Subcutaneous abdominal adipose tissue (tissue), 5 donors: ENCODE results near the gene CACNA1B.
"Not testable (repeated sequence)": the region's sequence is repeated elsewhere in the genome, so short reads cannot be mapped to it uniquely, and the experiment has no call there.

Experiments
- H3K27ac ChIP-seq: one replicate; pipeline ENCODE4 v1.7.0; 2013; ENCODE audit warnings: low read depth, mild to moderate bottlenecking, inconsistent platforms, low read length, moderate library complexity
- H3K27me3 ChIP-seq, 5 donors: one replicate each; pipeline ENCODE4 v1.7.0; 2013; ENCODE audit warnings: low read length in 5 of 5, inconsistent platforms in 1 of 5; ENCODE audit not compliant: control insufficient read depth in 5 of 5, insufficient read depth in 4 of 5
- H3K36me3 ChIP-seq, 5 donors: one replicate each; pipeline ENCODE4 v1.7.0; 2013; ENCODE audit warnings: low read length in 5 of 5; ENCODE audit not compliant: control insufficient read depth in 5 of 5, insufficient read depth in 5 of 5
- H3K4me1 ChIP-seq, 5 donors: one replicate each; pipeline ENCODE4 v1.7.0; 2013; ENCODE audit warnings: low read length in 5 of 5, mild to moderate bottlenecking in 3 of 5, moderate library complexity in 1 of 5; ENCODE audit not compliant: control insufficient read depth in 5 of 5, insufficient read depth in 5 of 5
- H3K4me3 ChIP-seq, 5 donors: one replicate each; pipeline ENCODE4 v1.7.0; 2013; ENCODE audit warnings: low read length in 5 of 5, low read depth in 1 of 5
- H3K9ac ChIP-seq, 5 donors: one replicate each; pipeline ENCODE4 v1.7.0; 2013; ENCODE audit warnings: low read length in 5 of 5, mild to moderate bottlenecking in 4 of 5, moderate library complexity in 3 of 5
- H3K9me3 ChIP-seq, 5 donors: one replicate each; pipeline ENCODE4 v1.7.0; 2013; ENCODE audit warnings: low read length in 5 of 5; ENCODE audit not compliant: control insufficient read depth in 5 of 5
- donor health status: healthy.
- donor health status: healthy.
- donor health status: healthy.
- donor health status: healthy.
- donor health status: healthy.

Gene CACNA1B

DNA sequence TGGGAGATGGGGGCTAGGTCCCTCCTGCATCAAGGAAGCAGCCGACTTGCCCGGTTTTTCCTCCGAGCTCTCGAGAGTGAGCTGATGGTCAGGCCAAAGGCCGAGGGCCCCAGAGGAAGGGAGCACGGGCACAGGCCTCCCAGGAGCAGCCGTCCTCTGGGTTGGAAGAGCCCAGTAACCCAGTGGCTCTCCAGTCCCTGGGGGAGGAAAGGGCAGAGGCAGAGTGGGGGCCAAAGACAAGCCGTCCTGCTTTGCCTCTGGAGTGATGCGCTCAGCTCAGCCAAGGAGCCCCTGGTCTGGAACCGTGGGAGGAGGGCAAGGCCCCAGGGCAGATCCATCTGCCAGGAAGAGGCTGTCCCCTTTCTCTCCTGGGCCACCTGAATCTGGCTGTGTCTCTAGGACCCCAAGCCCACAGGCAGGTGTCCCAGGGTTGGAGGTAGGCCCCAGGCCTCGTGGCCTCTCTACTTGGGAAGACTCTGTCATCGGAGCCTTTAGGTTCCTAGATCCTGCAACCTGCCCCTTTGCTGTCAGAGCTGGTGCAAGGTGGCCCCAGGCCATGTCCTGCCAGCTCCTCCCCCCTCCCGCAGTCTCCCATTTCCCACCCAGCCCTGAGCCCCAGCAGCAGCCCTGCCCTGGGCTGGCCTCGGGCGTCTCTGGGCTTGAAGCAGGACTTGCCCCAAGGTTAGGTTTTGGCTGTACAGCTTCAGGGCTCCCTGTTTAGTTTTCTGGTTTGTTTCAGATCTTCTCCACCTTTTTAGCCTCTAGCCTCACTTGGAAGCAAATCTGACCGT is 224.1 kb downstream of the CACNA1B start:
- H3K27ac ChIP-seq = no peak overlapping the region
- peaks cover 0 to 3% (median 0%) of the 10 kb centered on the region in 5 donors for H3K9me3 ChIP-seq
- H3K36me3 ChIP-seq = no peaks in the 10 kb centered on the region
- no peaks in the 10 kb centered on the region for H3K4me1 ChIP-seq
- peaks cover 3 to 17% (median 13%) of the 10 kb centered on the region in 5 donors for H3K27me3 ChIP-seq
- H3K4me3 ChIP-seq = no peak overlapping the region
- no peak overlapping the region for H3K9ac ChIP-seq

DNA sequence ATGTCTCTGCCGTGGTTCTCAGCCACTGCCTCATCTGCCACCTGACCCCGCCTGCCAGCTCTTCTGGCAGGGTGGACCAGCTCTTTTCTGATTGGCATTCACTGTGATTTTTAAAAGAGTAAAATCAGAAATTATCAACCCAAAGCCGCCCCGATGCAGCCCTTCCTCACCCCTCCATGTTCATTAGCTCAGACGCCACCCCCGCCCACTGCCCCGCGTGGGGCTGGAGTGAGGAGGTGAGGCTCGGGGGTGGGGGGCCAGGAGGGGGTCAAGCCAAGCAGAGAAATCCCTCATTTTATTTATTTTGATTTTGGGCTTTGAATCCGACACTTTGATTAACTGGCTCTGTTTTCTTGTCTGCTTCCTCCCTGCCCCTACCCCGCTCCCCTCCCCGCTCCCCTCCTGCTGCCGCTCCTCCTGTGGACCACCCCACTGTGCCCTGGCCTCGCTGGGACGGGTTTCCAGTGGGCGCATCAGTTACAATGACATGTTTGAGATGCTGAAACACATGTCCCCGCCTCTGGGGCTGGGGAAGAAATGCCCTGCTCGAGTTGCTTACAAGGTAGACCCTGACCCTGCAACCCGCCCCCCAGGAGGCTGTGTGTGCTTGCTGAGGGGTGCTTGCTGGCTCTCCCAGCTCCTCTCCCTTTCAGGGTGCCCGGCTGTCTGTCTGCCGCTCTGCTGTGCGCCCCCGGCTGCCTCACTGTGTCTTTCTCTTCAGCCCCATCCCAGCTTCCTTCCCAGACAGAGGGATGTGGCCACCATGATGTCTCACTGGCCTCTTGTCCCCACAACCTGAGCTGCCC is 224.9 kb downstream of the CACNA1B start:
- H3K36me3 ChIP-seq = no peaks in the 10 kb centered on the region
- H3K4me1 ChIP-seq = no peaks in the 10 kb centered on the region
- H3K27ac ChIP-seq = no peak overlapping the region
- H3K27me3 ChIP-seq = peaks cover 3 to 17% (median 13%) of the 10 kb centered on the region in 5 donors
- no peak overlapping the region for H3K4me3 ChIP-seq
- no peak overlapping the region for H3K9ac ChIP-seq
- H3K9me3 ChIP-seq = peaks cover 0 to 3% (median 0%) of the 10 kb centered on the region in 5 donors

DNA sequence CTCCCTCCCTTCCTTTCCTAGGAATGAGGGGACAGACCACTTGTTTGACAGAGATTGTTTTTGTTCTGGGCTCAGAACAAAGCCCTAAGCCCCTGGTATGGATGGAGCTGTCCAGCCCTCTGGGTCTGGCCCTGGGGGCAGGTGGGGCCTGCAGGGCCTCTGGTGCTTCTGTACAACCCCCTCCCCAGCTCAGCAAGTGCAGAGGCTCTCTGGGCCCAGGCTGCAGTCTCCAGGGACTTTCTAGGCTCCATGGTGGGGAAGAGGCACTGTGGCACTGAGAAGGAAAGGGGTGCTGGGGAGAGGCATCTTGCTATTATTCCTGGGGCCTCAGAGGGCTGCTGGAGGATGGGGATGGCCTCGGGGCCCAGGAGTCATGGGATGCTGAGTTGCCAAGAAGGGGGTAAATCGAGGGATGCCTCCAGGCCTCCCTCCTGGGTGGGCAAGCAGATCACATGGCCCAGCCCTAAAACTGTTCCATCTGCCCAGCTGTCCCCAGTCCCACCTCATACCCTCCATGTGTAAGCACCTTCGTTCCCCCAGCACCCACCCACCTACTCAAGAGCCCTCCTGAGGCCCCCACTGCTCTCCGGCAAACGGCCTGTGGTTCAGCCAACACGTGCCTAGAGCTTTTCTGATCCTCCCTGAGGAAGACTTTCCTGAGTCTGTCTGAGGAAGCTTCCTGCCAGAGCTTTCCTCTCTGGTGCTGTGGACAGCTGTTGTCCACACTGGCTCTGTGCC is 225.7 kb downstream of the CACNA1B start:
- Histone ChIP-seq H3K4me3 (no peak overlapping the region), H3K9me3 (peaks cover 0 to 3% (median 0%) of the 10 kb centered on the region in 5 donors), H3K9ac (no peak overlapping the region), H3K4me1 (no peaks in the 10 kb centered on the region), H3K27ac (no peak overlapping the region), H3K27me3 (peaks cover 3 to 17% (median 13%) of the 10 kb centered on the region in 5 donors), H3K36me3 (no peaks in the 10 kb centered on the region)

DNA sequence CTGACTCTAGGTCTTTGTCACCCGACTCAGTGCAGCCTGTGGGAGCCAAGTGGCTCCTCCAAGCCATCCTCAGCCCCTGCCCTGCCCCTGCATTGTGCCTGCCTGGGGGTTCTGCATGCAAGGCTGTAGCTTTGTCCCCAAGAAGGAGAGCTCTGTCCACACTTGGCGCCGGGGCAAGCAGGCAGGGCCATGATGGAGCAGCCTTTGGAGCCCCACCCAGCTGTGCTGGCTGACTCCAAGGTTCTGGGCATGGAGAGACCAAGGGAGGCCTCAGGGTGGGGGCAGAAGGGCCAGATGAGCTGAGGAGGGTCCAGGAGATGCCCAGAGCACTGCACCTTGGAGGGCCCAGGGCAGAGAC is 226.2 kb downstream of the CACNA1B start:
- Histone ChIP-seq H3K36me3 (no peaks in the 10 kb centered on the region), H3K9me3 (peaks cover 0 to 3% (median 0%) of the 10 kb centered on the region in 5 donors), H3K27ac (no peak overlapping the region), H3K27me3 (peaks cover 3 to 17% (median 13%) of the 10 kb centered on the region in 5 donors), H3K4me3 (no peak overlapping the region), H3K9ac (no peak overlapping the region), H3K4me1 (no peaks in the 10 kb centered on the region)

DNA sequence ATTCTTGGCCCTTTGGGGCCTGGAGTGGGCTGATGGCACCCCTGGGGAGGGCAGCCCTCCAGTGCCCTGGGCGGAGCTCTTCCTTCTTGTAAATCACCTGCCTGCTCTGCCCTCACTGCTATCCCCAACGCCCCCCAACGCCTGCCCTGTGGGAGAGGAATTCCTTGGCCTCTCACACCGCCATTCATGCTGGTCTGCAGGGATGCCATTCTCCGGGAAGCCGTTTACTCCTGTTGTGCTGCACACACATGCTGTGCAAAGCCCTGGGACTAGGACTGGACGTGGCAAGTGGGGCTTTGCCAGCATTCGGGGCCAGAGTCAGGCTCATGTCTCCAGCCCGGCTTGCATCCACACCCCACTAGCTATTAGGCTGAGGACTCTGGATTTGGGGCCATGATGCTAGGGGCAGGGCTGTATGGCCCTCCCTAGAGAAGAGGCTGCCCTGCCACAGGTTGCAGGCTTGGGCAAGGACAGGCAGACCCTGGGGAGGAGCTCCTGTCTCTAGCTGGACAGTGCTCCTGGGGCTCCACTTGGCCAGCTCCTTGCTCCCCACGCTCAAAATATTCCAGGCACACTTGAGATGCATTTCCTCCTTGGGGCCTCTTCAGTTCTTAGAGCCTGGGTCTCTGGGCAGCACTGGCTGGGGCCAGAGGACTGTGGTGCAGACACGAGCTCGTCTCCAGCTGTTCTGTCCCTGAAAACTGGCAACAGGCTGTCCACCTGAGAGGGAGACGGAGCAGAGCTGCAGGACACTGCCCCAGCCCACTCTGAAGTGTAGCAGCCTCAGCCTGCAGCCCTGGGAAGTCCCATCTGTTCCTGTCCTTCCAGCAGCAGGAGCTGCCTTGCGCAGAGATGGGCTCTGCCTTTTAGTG is 226.9 kb downstream of the CACNA1B start:
- no peak overlapping the region for H3K27ac ChIP-seq
- peaks cover 3 to 17% (median 13%) of the 10 kb centered on the region in 5 donors for H3K27me3 ChIP-seq
- H3K4me3 ChIP-seq = no peak overlapping the region
- no peaks in the 10 kb centered on the region for H3K4me1 ChIP-seq
- H3K9me3 ChIP-seq = no peaks in the 10 kb centered on the region
- no peaks in the 10 kb centered on the region for H3K36me3 ChIP-seq
- no peak overlapping the region for H3K9ac ChIP-seq

DNA sequence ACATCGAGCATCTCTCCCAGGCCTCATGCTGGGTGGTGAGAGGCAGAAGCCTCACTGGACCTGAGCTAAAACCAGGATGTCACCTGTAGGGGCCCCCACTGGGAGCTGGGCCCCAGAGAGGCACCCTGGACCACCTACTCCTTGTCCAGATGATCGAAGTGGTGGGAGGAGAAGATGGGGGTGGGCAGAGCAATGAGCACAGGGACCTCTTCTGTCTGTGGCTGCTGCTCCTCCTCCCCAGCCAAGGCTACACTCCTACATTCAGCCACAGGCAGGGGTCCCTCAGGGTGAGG is 227.5 kb downstream of the CACNA1B start:
- no peaks in the 10 kb centered on the region for H3K9me3 ChIP-seq
- H3K27ac ChIP-seq = no peak overlapping the region
- no peak overlapping the region for H3K9ac ChIP-seq
- H3K36me3 ChIP-seq = no peaks in the 10 kb centered on the region
- no peaks in the 10 kb centered on the region for H3K4me1 ChIP-seq
- H3K27me3 ChIP-seq = peaks cover 3 to 17% (median 13%) of the 10 kb centered on the region in 5 donors
- no peak overlapping the region for H3K4me3 ChIP-seq

DNA sequence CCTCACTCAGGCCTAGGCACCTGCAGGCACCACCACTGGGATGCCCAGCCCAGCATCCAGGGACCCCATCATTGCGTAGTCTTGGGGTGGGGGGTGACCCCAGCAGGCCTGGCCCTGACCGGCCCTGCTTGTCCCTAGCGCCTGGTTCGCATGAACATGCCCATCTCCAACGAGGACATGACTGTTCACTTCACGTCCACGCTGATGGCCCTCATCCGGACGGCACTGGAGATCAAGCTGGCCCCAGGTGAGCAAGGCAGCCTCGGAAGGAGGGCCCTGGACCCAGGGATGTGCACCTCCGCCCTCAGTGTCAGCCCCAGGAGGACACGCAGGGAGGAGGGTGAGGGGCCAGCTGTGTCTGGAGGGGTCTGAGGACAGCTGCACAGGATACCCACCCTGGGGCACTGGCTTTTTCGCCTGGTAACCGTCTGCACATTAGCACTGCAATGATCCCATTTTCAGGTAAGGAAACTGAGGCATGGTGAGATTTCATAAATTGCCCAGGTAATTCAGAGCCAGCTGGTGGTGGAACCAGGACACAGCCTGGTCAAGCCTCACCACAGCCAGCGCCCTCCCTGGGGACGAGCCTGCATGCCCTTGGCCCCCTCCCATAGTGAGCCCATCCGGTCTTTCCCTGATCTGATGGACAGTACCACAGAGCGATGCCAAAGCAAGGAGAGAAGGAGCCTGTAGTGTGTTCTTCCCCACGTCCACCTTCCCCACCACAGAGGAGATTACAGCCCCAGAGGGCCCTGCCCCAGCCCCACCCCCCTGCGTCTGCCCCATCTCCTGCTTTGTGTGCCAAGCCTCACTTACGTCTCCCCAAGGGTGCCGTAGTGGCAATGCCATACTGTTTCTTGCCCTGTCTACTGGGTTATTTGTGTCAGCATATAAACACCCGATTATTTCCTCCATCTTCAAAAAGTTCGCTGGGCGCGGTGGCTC is 228.3 kb downstream of the CACNA1B start:
- Histone ChIP-seq H3K9ac (no peak overlapping the region), H3K4me3 (no peak overlapping the region), H3K27me3 (peaks cover 3 to 17% (median 13%) of the 10 kb centered on the region in 5 donors), H3K4me1 (no peaks in the 10 kb centered on the region), H3K36me3 (no peaks in the 10 kb centered on the region), H3K27ac (no peak overlapping the region), H3K9me3 (no peaks in the 10 kb centered on the region)

DNA sequence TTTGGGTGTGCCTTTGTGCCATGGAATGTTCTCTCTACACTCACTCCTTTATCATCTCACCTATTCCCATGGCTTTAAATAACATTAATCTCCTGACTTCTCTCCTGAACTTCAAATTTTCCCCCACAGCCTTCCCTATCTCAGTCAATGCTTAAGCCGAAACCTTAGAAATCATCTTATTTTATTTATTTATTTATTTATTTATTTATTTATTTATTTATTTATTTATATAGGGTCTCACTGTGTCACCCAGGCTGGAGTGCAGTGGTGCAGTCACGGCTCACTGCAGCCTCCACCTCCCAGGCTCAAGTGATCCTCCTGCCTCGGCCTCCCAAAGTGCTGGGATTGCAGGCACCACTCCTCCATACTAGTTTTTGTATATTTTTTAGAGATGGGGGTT is 229.5 kb downstream of the CACNA1B start:
- not testable (repeated sequence) for H3K9me3 ChIP-seq, H3K4me3 ChIP-seq, H3K4me1 ChIP-seq, H3K27ac ChIP-seq, H3K9ac ChIP-seq, H3K36me3 ChIP-seq
- H3K27me3 ChIP-seq = peaks cover 3 to 17% (median 13%) of the 10 kb centered on the region in 5 donors

DNA sequence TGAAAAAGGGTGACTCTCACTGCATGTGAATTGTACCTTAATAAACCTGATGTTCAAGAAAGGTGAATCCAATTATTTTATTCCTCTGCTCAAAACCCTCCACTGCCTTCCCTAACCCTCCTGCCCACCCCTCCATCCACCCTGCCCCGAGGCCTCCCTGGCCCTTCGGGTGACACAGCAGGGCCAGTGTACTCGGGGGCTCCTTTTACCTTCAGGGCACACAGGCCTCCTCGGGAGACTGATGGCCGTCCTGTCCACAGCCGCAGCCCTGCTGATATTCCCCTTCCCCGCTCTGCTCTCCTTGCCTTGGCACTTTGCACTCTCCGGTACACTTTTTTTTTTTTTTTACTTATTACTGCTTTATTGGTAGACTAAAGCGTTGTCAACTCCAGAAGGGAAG is 234.0 kb downstream of the CACNA1B start:
- H3K9ac ChIP-seq = no peak overlapping the region
- no peak overlapping the region for H3K27ac ChIP-seq
- H3K36me3 ChIP-seq = no peaks in the 10 kb centered on the region
- H3K4me1 ChIP-seq = no peaks in the 10 kb centered on the region
- no peaks in the 10 kb centered on the region for H3K9me3 ChIP-seq
- no peak overlapping the region for H3K4me3 ChIP-seq
- peaks cover 0 to 6% (median 4%) of the 10 kb centered on the region in 5 donors for H3K27me3 ChIP-seq
